Natural killer cell treated with Interleukin-12 subunit alpha and Interleukin-12 subunit beta and Interleukin-15 and Interleukin-18, amount 100 ng/mL, for 72 hours (primary cell): ENCODE data around the gene OR4K1. TPM values are rescaled to one million over a fixed set of nuclear protein-coding genes. Genes with fewer than 3 reads are reported as not detected.
"Not testable (repeated sequence)": the region's sequence is repeated elsewhere in the genome, so short reads cannot be mapped to it uniquely, and the experiment has no call there.

Experiments
- ATAC-seq, 2 donors: fragments of 150-1000 bp; cut with Tn5 transposase in 1 of 2; sonication (Bioruptor Pico), chemical (Tn5 transposase) in 1 of 2; 2 replicates each; pipeline ENCODE4 v1.10.0; 2021
- DNase-seq: peaks from one replicate; pipeline ENCODE4 v3.0.0; 2022; ENCODE audit warnings: low spot score
- H3K27ac Mint-ChIP-seq, 2 donors: 1 replicate in 1 of 2; 2 replicates in 1 of 2; pipeline ENCODE4 v1.8.0; 2022; ENCODE audit warnings: mixed read lengths in 2 of 2, mild to moderate bottlenecking in 1 of 2, moderate library complexity in 1 of 2
- H3K27me3 Mint-ChIP-seq, 2 donors: 1 replicate in 1 of 2; 2 replicates in 1 of 2; pipeline ENCODE4 v1.8.0; 2022; ENCODE audit warnings: mixed read lengths in 2 of 2
- H3K36me3 Mint-ChIP-seq: one replicate; pipeline ENCODE4 v1.8.0; 2022; ENCODE audit warnings: mixed read lengths
- H3K4me1 Mint-ChIP-seq, 2 donors: 1 replicate in 1 of 2; 2 replicates in 1 of 2; pipeline ENCODE4 v1.8.0; 2022; ENCODE audit warnings: low read depth in 2 of 2, mixed read lengths in 2 of 2, mild to moderate bottlenecking in 1 of 2
- H3K4me3 Mint-ChIP-seq: one replicate; pipeline ENCODE4 v1.8.0; 2022; ENCODE audit warnings: mixed read lengths
- H3K9me3 Mint-ChIP-seq: 2 replicates; pipeline ENCODE4 v1.8.0; 2022; ENCODE audit warnings: mixed read lengths
- total RNA-seq, 2 donors: library from RNA; stranded (reverse); gene quantifications; one replicate each; pipeline ENCODE4 v1.2.3, GENCODE V29; 2022

OR4K1 gene
- not detected for total RNA-seq

- no peak within 1 kb of the TSS for H3K27ac Mint-ChIP-seq
- H3K4me1 Mint-ChIP-seq = no peaks in the 10 kb centered on the region
- DNase-seq (no peak), ATAC-seq (no peak)
- peaks cover 9% of the 10 kb centered on the region for H3K9me3 Mint-ChIP-seq
- no peak within 1 kb of the TSS for H3K4me3 Mint-ChIP-seq
- H3K36me3 Mint-ChIP-seq = no peaks in the 10 kb centered on the region
- H3K27me3 Mint-ChIP-seq = no peaks in the 10 kb centered on the region
Observed at GRCh38 chr14:19930617-19931016, at the start of gene OR4K1. Gene OR4K1 (plus strand): TSS chr14:19930917. CDS start chr14:19935667, 4,750 bp downstream.

GRCh38 chr14:19895282-19895681, 35.4 kb upstream of the OR4K1 start:
- DNase-seq (no peak), ATAC-seq (peak in 1 of 2 donors; percentile 28)
- Mint-ChIP-seq H3K27me3 (no peaks in the 10 kb centered on the region), H3K27ac (no peak overlapping the region), H3K9me3 (peaks cover 9% of the 10 kb centered on the region), H3K4me3 (no peak overlapping the region), H3K36me3 (peaks cover 7% of the 10 kb centered on the region), H3K4me1 (no peaks in the 10 kb centered on the region)

- Mint-ChIP-seq H3K36me3 (peaks cover 7% of the 10 kb centered on the region), H3K27ac (no peak overlapping the region), H3K27me3 (no peaks in the 10 kb centered on the region), H3K9me3 (peaks cover 14% of the 10 kb centered on the region), H3K4me3 (no peak overlapping the region), H3K4me1 (no peaks in the 10 kb centered on the region)
- no peak for DNase-seq
- no peak for ATAC-seq
Observed at GRCh38 chr14:19900999-19901398, 29.7 kb upstream of the OR4K1 start.

- Mint-ChIP-seq H3K9me3 (peaks cover 7% of the 10 kb centered on the region), H3K27me3 (no peaks in the 10 kb centered on the region), H3K4me1 (no peaks in the 10 kb centered on the region), H3K27ac (no peak overlapping the region), H3K36me3 (no peaks in the 10 kb centered on the region), H3K4me3 (no peak overlapping the region)
- DNase-seq (no peak), ATAC-seq (no peak)
Observed at GRCh38 chr14:19902409-19902808, 28.3 kb upstream of the OR4K1 start.

GRCh38 chr14:19906665-19907064, 24.1 kb upstream of the OR4K1 start:
- DNase-seq (no peak), ATAC-seq (no peak)
- H3K9me3 Mint-ChIP-seq = peaks cover 11% of the 10 kb centered on the region
- H3K36me3 Mint-ChIP-seq = no peaks in the 10 kb centered on the region
- H3K4me1 Mint-ChIP-seq = no peaks in the 10 kb centered on the region
- no peak overlapping the region for H3K4me3 Mint-ChIP-seq
- H3K27me3 Mint-ChIP-seq = no peaks in the 10 kb centered on the region
- no peak overlapping the region for H3K27ac Mint-ChIP-seq

- Mint-ChIP-seq H3K4me3 (no peak overlapping the region), H3K27me3 (no peaks in the 10 kb centered on the region), H3K9me3 (peaks cover 12% of the 10 kb centered on the region), H3K4me1 (no peaks in the 10 kb centered on the region), H3K36me3 (no peaks in the 10 kb centered on the region), H3K27ac (no peak overlapping the region)
- DNase-seq = no peak
- no peak for ATAC-seq
Observed at GRCh38 chr14:19911114-19911513, 19.6 kb upstream of the OR4K1 start.

- no peaks in the 10 kb centered on the region for H3K9me3 Mint-ChIP-seq
- no peak overlapping the region for H3K4me3 Mint-ChIP-seq
- H3K27ac Mint-ChIP-seq = no peak overlapping the region
- H3K4me1 Mint-ChIP-seq = no peaks in the 10 kb centered on the region
- DNase-seq (no peak), ATAC-seq (no peak)
- H3K27me3 Mint-ChIP-seq = no peaks in the 10 kb centered on the region
- H3K36me3 Mint-ChIP-seq = no peaks in the 10 kb centered on the region
Observed at GRCh38 chr14:19917243-19917642, 13.5 kb upstream of the OR4K1 start.

GRCh38 chr14:19917955-19918518, 12.7 kb upstream of the OR4K1 start:
- Mint-ChIP-seq H3K4me3 (no peak overlapping the region), H3K36me3 (no peaks in the 10 kb centered on the region), H3K4me1 (no peaks in the 10 kb centered on the region), H3K27me3 (no peaks in the 10 kb centered on the region), H3K9me3 (no peaks in the 10 kb centered on the region), H3K27ac (no peak overlapping the region)
- ATAC-seq (no peak), DNase-seq (no peak)

- Mint-ChIP-seq H3K9me3 (no peaks in the 10 kb centered on the region), H3K27me3 (no peaks in the 10 kb centered on the region), H3K4me3 (no peak overlapping the region), H3K36me3 (no peaks in the 10 kb centered on the region), H3K4me1 (no peaks in the 10 kb centered on the region), H3K27ac (no peak overlapping the region)
- no peak for DNase-seq
- no peak for ATAC-seq
Observed at GRCh38 chr14:19918553-19919264, 12.0 kb upstream of the OR4K1 start.

- Mint-ChIP-seq H3K4me1 (no peaks in the 10 kb centered on the region), H3K9me3 (no peaks in the 10 kb centered on the region), H3K36me3 (no peaks in the 10 kb centered on the region), H3K27me3 (no peaks in the 10 kb centered on the region), H3K27ac (no peak within 1 kb of the TSS), H3K4me3 (no peak within 1 kb of the TSS)
- DNase-seq (no peak), ATAC-seq (no peak)
Observed at GRCh38 chr14:19920021-19920657, 10.6 kb upstream of the OR4K1 start, which contains the start of gene OR4K5. Gene OR4K5 (plus strand): TSS chr14:19920607. CDS start chr14:19920607, 0 bp downstream.

- DNase-seq (no peak), ATAC-seq (peak in 1 of 2 donors; percentile 28)
- no peaks in the 10 kb centered on the region for H3K36me3 Mint-ChIP-seq
Observed at GRCh38 chr14:19941668-19942067, 11.0 kb downstream of the OR4K1 start.

GRCh38 chr14:19947413-19948090, 16.8 kb downstream of the OR4K1 start:
- no peak overlapping the region for H3K4me3 Mint-ChIP-seq
- ATAC-seq = no peak
- H3K27ac Mint-ChIP-seq = no peak overlapping the region
- H3K9me3 Mint-ChIP-seq = peaks cover 3% of the 10 kb centered on the region
- no peaks in the 10 kb centered on the region for H3K36me3 Mint-ChIP-seq
- no peaks in the 10 kb centered on the region for H3K4me1 Mint-ChIP-seq
- DNase-seq = no peak
- H3K27me3 Mint-ChIP-seq = no peaks in the 10 kb centered on the region

More at GRCh38 chr14:19941668-19942067, 11.0 kb downstream of the OR4K1 start:
- H3K27me3 Mint-ChIP-seq = peaks cover 0 to 7% of the 10 kb centered on the region in 2 donors
- H3K4me1 Mint-ChIP-seq = no peaks in the 10 kb centered on the region
- peaks cover 8% of the 10 kb centered on the region for H3K9me3 Mint-ChIP-seq
- H3K4me3 Mint-ChIP-seq = no peak overlapping the region
- no peak overlapping the region for H3K27ac Mint-ChIP-seq

GRCh38 chr14:19949218-19949617, 18.5 kb downstream of the OR4K1 start:
- DNase-seq (no peak), ATAC-seq (no peak)
- H3K36me3 Mint-ChIP-seq = no peaks in the 10 kb centered on the region
- H3K4me1 Mint-ChIP-seq = no peaks in the 10 kb centered on the region
- no peak overlapping the region for H3K4me3 Mint-ChIP-seq
- H3K27ac Mint-ChIP-seq = no peak overlapping the region
- no peaks in the 10 kb centered on the region for H3K27me3 Mint-ChIP-seq
- peaks cover 3% of the 10 kb centered on the region for H3K9me3 Mint-ChIP-seq

GRCh38 chr14:19969735-19970134, 39.0 kb downstream of the OR4K1 start:
- not testable (repeated sequence) for H3K27ac Mint-ChIP-seq, ATAC-seq, H3K4me1 Mint-ChIP-seq, DNase-seq, H3K9me3 Mint-ChIP-seq, H3K36me3 Mint-ChIP-seq, H3K27me3 Mint-ChIP-seq, H3K4me3 Mint-ChIP-seq
